Retinal pigment epithelial cell (primary cell): ENCODE data around the gene PLS3.

ENCODE experiments used
- DNase-seq: peaks from one replicate; pipeline ENCODE4 v3.0.0-alpha.2; 2010; ENCODE audit warnings: low read depth
- H3K4me3 ChIP-seq: 2 replicates; pipeline ENCODE4 v1.5.1; 2011; ENCODE audit warnings: mild to moderate bottlenecking, low read length, control low read depth, moderate library complexity
- CTCF ChIP-seq: conservative IDR thresholded peaks from 2 replicates; pipeline ENCODE4 v1.5.1; 2011; ENCODE audit warnings: low read depth, low read length, control low read depth, inconsistent platforms

The PLS3 gene

GRCh38 chrX:115591420-115591819 lies 30.4 kb downstream of the PLS3 start:
- TF ChIP-seq CTCF: no peak
- no peak for DNase-seq

GRCh38 chrX:115591856-115592842 lies 31.2 kb downstream of the PLS3 start:
- no peak for DNase-seq
- H3K4me3 ChIP-seq: no peak overlapping the region
- no peak for TF ChIP-seq CTCF

More at GRCh38 chrX:115591420-115591819, 30.4 kb downstream of the PLS3 start:
- no peak overlapping the region for H3K4me3 ChIP-seq

GRCh38 chrX:115592997-115593734 lies 32.2 kb downstream of the PLS3 start:
- TF ChIP-seq CTCF: no peak
- H3K4me3 ChIP-seq: no peak overlapping the region
- no peak for DNase-seq

- DNase-seq: no peak
- no peak overlapping the region for H3K4me3 ChIP-seq
- no peak for TF ChIP-seq CTCF
These were observed 34.1 kb downstream of the PLS3 start for GRCh38 chrX:115595049-115595448.

- TF ChIP-seq CTCF: no peak
- no peak for DNase-seq
- no peak overlapping the region for H3K4me3 ChIP-seq
These were observed 37.6 kb downstream of the PLS3 start for GRCh38 chrX:115598556-115598955.

- TF ChIP-seq CTCF: no peak
- no peak for DNase-seq
- no peak overlapping the region for H3K4me3 ChIP-seq
These were observed 41.3 kb downstream of the PLS3 start for GRCh38 chrX:115602308-115602707.
